Measurements from ENCODE around the gene LRRC66. TPM values are rescaled to one million over a fixed set of nuclear protein-coding genes. Genes with fewer than 3 reads are reported as not detected.
A peak's percentile ranks its signal among the peaks of the same experiment; 100 is the strongest.

LRRC66 gene
- total RNA-seq, 4 donors from 2014 or later, result 4.6 to 9.2 (median 7.1) TPM

DNA sequence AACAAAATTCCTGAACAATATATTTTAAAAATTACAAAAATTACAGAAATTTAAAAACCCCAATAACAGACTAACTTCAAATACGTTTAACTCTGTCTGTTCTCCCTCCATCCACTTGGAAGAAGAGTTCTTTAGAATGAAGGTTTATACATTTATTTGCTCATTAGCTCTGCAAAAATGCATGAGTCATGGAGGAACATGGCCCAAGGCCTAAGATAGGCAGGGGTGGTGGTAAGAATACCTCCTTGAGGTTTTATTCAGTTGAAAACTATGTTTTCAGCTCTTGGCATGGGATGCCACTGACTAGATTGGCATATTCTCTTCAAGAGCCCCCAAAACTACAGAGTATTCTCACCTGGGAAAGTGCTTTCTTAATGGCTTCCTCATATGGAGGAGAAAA is 8.8 kb upstream of the LRRC66 start:
- no peak for DNase-seq
- intact Hi-C loops (cut with DNase I; ENCODE audit: low total_unique reads), result loop anchor here (10.0 kb wide), 1 partner anchor 134 kb away; no protein-coding TSS in a partner anchor
- Histone ChIP-seq H3K9me3 (no peaks in the 10 kb centered on the region), H3K4me3 (no peak overlapping the region), H3K27ac (no peak overlapping the region), H3K36me3 (peaks cover 0 to 8% (median 0%) of the 10 kb centered on the region in 4 donors), H3K4me1 (peaks cover 0 to 3% (median 0%) of the 10 kb centered on the region in 4 donors), H3K27me3 (no peaks in the 10 kb centered on the region)
- in situ Hi-C loops (cut with MboI; ENCODE audit: low pct_ligation_motif_present in 1 of 4, low pct_unique_long_range_greater_than_20kb in 1 of 4, low sequenced_read_pairs in 3 of 4), result loop anchor here in 3 of 4 donors (10.0 kb wide), 2 partner anchors 124 to 134 kb away; no protein-coding TSS in a partner anchor
- 81 to 88% methylated on average over 1 of the region's 1 CpG for WGBS, 2 donors (ENCODE audit: low coverage in 1 of 2)
- TF ChIP-seq EP300 (IDR thresholded peaks at IDR 0.05; ENCODE audit: low read depth) (no peak), POLR2AphosphoS5 (IDR thresholded peaks at IDR 0.05) (no peak), POLR2A (IDR thresholded peaks at IDR 0.05) (no peak), CTCF (IDR thresholded peaks at IDR 0.05) (no peak)

GRCh38 chr4:52017814-52018213 is 2.3 kb downstream of the LRRC66 start:
- 28% methylated on average over 1 of the region's 1 CpG; no CpG with 5 or more reads in 1 of the 2 donors for WGBS, 2 donors (ENCODE audit: low coverage in 1 of 2)
- H3K36me3 ChIP-seq, result no peaks in the 10 kb centered on the region
- intact Hi-C loops (cut with DNase I; ENCODE audit: low total_unique reads), result no loop called here
- H3K9me3 ChIP-seq, result no peaks in the 10 kb centered on the region
- H3K27me3 ChIP-seq, result no peaks in the 10 kb centered on the region
- H3K27ac ChIP-seq, result peak overlapping the region; percentile 57 to 79 (median 70)
- TF ChIP-seq POLR2AphosphoS5 (IDR thresholded peaks at IDR 0.05) (peak in 1 of 3 donors; percentile 45), EP300 (IDR thresholded peaks at IDR 0.05; ENCODE audit: low read depth) (no peak)
- no peak overlapping the region for H3K4me3 ChIP-seq
- peaks cover 0 to 9% (median 5%) of the 10 kb centered on the region in 4 donors for H3K4me1 ChIP-seq
- no peak for DNase-seq
- in situ Hi-C loops (cut with MboI; ENCODE audit: low pct_ligation_motif_present in 1 of 4, low pct_unique_long_range_greater_than_20kb in 1 of 4, low sequenced_read_pairs in 3 of 4), result no loop called here

DNA sequence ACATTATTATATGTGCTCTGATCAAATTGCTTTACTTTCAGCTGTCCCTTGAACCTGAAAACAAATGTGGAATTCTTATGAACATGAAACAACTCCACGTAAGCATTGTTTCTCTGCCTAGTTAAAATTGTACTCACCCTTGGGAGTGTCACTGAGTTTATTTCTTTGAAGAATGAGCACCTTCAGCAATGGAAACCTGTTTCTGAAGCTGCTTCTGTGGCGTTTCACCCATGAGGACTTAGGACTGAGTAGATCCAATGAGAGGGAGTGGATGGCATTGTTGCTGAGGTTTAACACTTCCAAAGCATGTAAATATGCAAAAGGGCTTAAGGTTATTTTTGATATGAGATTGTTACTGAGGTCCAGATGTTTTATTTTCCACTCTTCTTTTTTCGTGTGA is 3.2 kb downstream of the LRRC66 start:
- TF ChIP-seq EP300 (IDR thresholded peaks at IDR 0.05; ENCODE audit: low read depth) (no peak), POLR2A (IDR thresholded peaks at IDR 0.05) (no peak), POLR2AphosphoS5 (IDR thresholded peaks at IDR 0.05) (no peak), CTCF (IDR thresholded peaks at IDR 0.05) (no peak)
- H3K4me1 ChIP-seq, result peaks cover 0 to 16% (median 8%) of the 10 kb centered on the region in 4 donors
- intact Hi-C loops (cut with DNase I; ENCODE audit: low total_unique reads), result no loop called here
- H3K27me3 ChIP-seq, result no peaks in the 10 kb centered on the region
- H3K9me3 ChIP-seq, result no peaks in the 10 kb centered on the region
- H3K4me3 ChIP-seq, result no peak overlapping the region
- no peaks in the 10 kb centered on the region for H3K36me3 ChIP-seq
- in situ Hi-C loops (cut with MboI; ENCODE audit: low pct_ligation_motif_present in 1 of 4, low pct_unique_long_range_greater_than_20kb in 1 of 4, low sequenced_read_pairs in 3 of 4), result no loop called here
- 44 to 50% methylated on average over 3 of the region's 3 CpGs for WGBS, 2 donors (ENCODE audit: low coverage in 1 of 2)
- DNase-seq, result peak; percentile 21
- H3K27ac ChIP-seq, result peak overlapping the region; percentile 45 to 79 (median 60)

GRCh38 chr4:52015366-52015765 is 4.8 kb downstream of the LRRC66 start:
- 63 to 81% methylated on average over 7 of the region's 7 CpGs for WGBS, 2 donors (ENCODE audit: low coverage in 1 of 2)
- Histone ChIP-seq H3K4me1 (peaks cover 0 to 25% (median 9%) of the 10 kb centered on the region in 4 donors), H3K9me3 (no peaks in the 10 kb centered on the region), H3K4me3 (no peak overlapping the region), H3K36me3 (no peaks in the 10 kb centered on the region), H3K27me3 (no peaks in the 10 kb centered on the region), H3K27ac (no peak overlapping the region)
- DNase-seq, result no peak
- TF ChIP-seq EP300 (IDR thresholded peaks at IDR 0.05; ENCODE audit: low read depth) (no peak), POLR2AphosphoS5 (IDR thresholded peaks at IDR 0.05) (no peak), POLR2A (IDR thresholded peaks at IDR 0.05) (no peak), CTCF (IDR thresholded peaks at IDR 0.05) (no peak)
- intact Hi-C loops (cut with DNase I; ENCODE audit: low total_unique reads), result no loop called here
- in situ Hi-C loops (cut with MboI; ENCODE audit: low pct_ligation_motif_present in 1 of 4, low pct_unique_long_range_greater_than_20kb in 1 of 4, low sequenced_read_pairs in 3 of 4), result no loop called here

DNA sequence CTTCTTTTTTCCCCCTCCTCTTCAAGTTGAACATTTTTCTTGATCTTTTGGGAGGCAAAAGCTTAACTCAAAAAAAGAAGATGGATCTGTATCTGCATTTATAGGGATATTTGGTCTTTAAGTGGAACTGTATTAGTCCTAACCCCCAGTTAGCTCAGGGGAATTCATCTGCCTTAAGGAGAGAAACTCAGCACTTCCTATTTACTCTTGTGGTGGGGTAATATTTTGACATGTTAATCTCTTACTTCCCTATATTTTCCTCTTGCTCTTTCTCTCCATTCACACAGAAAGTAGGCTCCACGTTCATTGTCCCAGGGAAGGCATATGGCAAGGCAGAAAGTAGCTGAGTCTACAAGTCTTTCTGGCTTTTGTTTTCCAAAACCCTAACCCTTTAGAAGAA is 5.3 kb downstream of the LRRC66 start:
- Histone ChIP-seq H3K27ac (no peak overlapping the region), H3K36me3 (no peaks in the 10 kb centered on the region), H3K4me1 (peaks cover 0 to 25% (median 9%) of the 10 kb centered on the region in 4 donors), H3K27me3 (no peaks in the 10 kb centered on the region), H3K4me3 (no peak overlapping the region), H3K9me3 (no peaks in the 10 kb centered on the region)
- no peak for DNase-seq
- TF ChIP-seq EP300 (IDR thresholded peaks at IDR 0.05; ENCODE audit: low read depth) (no peak), POLR2A (IDR thresholded peaks at IDR 0.05) (no peak), POLR2AphosphoS5 (IDR thresholded peaks at IDR 0.05) (no peak), CTCF (IDR thresholded peaks at IDR 0.05) (no peak)
- intact Hi-C loops (cut with DNase I; ENCODE audit: low total_unique reads) (no loop called here), in situ Hi-C loops (cut with MboI; ENCODE audit: low pct_ligation_motif_present in 1 of 4, low pct_unique_long_range_greater_than_20kb in 1 of 4, low sequenced_read_pairs in 3 of 4) (no loop called here)
- 40 to 47% methylated on average over 1 of the region's 1 CpG for WGBS, 2 donors (ENCODE audit: low coverage in 1 of 2)

All from transverse colon (tissue), 4 donors.